HG03039 (cell line): ENCODE measurements around the gene DDAH1.
"Not testable (repeated sequence)": the region's sequence is repeated elsewhere in the genome, so short reads cannot be mapped to it uniquely, and the experiment has no call there.

Experiments used
- ATAC-seq: cut with Tn5 transposase; IDR thresholded peaks from one replicate; pipeline ENCODE4 v1.9.1; 2021; ENCODE audit warnings: mild to moderate bottlenecking, moderate library complexity; ENCODE audit not compliant: unreplicated experiment

The DDAH1 gene

GRCh38 chr1:85361606-85362296 lies 103.2 kb downstream of the DDAH1 start:
- ATAC-seq, result no peak

- no peak for ATAC-seq
Observed at GRCh38 chr1:85360730-85361493, 104.0 kb downstream of the DDAH1 start.

GRCh38 chr1:85359874-85360721 lies 104.9 kb downstream of the DDAH1 start:
- ATAC-seq, result no peak

GRCh38 chr1:85358702-85359438 lies 106.1 kb downstream of the DDAH1 start:
- no peak for ATAC-seq

- no peak for ATAC-seq
Observed at GRCh38 chr1:85357817-85358216, 107.1 kb downstream of the DDAH1 start.

GRCh38 chr1:85356130-85356529 lies 108.8 kb downstream of the DDAH1 start:
- no peak for ATAC-seq

GRCh38 chr1:85352055-85352454 lies 112.9 kb downstream of the DDAH1 start:
- ATAC-seq, result no peak

GRCh38 chr1:85351202-85351828 lies 113.6 kb downstream of the DDAH1 start:
- ATAC-seq, result no peak

- no peak for ATAC-seq
Observed at GRCh38 chr1:85349224-85349623, 115.7 kb downstream of the DDAH1 start.

- ATAC-seq, result no peak
Observed at GRCh38 chr1:85347908-85348307, 117.1 kb downstream of the DDAH1 start.

GRCh38 chr1:85347275-85347674 lies 117.7 kb downstream of the DDAH1 start:
- not testable (repeated sequence) for ATAC-seq

- no peak for ATAC-seq
Observed at GRCh38 chr1:85344256-85344694, 120.7 kb downstream of the DDAH1 start.

GRCh38 chr1:85343612-85344255 lies 121.2 kb downstream of the DDAH1 start:
- ATAC-seq, result no peak

- no peak for ATAC-seq
Observed at GRCh38 chr1:85343213-85343611, 121.7 kb downstream of the DDAH1 start.

GRCh38 chr1:85342207-85342606 lies 122.8 kb downstream of the DDAH1 start:
- no peak for ATAC-seq

GRCh38 chr1:85340427-85340826 lies 124.5 kb downstream of the DDAH1 start:
- ATAC-seq, result no peak

GRCh38 chr1:85339656-85340399 lies 125.1 kb downstream of the DDAH1 start:
- ATAC-seq, result no peak

GRCh38 chr1:85339089-85339488 lies 125.9 kb downstream of the DDAH1 start:
- no peak for ATAC-seq

- ATAC-seq, result peak; percentile 45
Observed at GRCh38 chr1:85334962-85335361, 130.0 kb downstream of the DDAH1 start.
